CD4-positive, alpha-beta T cell treated with Interleukin-10 for 1 hour (primary cell): ENCODE results near the gene PARD3B.
"Not testable (repeated sequence)": the region's sequence is repeated elsewhere in the genome, so short reads cannot be mapped to it uniquely, and the experiment has no call there.

ENCODE experiments used
- DNase-seq: peaks from one replicate; pipeline ENCODE4 v3.0.0-alpha.2; 2020

Gene PARD3B

DNA sequence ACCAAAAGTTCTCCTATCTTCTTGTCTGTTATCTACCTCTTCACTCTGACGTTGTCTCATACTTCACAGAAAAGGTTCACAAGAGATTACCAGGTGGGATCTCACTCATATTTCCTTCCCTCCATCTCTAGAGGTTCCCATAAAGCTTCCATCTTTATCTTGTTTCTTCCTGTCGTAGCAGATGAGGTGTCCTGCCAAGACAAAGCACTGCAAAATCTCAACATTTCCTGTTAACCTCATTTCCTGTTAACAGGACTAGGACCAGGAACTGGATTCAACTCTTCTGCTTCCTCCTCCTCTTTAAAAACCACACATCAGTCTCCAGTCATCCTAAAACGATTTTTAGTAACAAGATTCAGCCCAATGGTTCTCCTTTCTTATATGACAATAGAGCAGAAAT is 624.2 kb downstream of the PARD3B start:
- no peak for DNase-seq

DNA sequence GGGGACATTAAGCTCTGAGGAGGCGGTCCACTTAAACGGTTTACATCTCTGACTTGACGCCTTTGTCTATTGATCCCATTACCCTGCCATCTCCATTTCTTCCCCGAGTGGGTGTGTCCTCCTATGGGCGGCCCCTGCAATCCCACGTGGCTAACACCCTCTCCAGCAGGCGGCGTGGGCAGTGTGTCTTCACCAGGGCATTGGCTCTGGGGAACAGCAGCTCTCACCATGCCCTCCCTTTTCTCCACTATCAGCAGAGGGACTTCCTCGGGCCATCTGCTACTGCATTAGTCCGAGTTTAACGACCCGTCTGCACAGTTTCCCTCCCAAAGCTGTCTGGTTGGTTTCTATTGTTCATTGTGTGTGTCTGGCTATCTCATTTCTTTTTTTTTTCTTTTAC is 625.1 kb downstream of the PARD3B start:
- DNase-seq = no peak

DNA sequence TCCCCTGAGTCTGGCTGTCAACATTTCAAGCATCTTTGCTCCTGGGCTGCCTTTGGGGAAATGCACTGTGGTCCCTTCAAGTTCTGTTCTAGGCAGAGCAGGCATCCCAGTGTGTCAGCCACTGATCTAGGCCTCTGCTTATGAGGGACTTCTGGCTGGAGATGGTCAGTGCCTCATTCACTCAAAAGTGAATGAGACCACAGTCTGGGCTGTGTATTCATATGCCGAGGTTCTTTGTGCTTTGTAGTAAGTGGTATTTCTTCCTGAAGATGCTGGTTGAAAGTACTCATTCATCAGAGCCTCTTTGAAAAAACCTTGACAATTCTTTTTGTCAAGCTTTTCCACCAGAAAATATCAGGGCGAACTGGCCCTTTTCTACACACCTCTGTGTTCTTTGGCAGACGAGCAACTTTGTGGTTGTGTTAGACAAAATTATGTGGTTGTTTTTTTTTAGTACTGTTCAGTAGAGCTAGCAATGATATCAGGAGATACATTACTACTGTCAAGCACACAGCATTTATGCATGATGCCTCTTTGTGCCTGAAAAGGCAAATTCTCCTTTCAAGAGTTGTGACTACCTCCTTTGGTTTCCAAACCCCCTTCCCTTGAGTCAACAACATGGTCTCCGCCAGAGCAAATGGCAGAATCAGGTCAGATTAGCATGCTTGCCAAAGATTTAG is 626.1 kb downstream of the PARD3B start:
- no peak for DNase-seq

DNA sequence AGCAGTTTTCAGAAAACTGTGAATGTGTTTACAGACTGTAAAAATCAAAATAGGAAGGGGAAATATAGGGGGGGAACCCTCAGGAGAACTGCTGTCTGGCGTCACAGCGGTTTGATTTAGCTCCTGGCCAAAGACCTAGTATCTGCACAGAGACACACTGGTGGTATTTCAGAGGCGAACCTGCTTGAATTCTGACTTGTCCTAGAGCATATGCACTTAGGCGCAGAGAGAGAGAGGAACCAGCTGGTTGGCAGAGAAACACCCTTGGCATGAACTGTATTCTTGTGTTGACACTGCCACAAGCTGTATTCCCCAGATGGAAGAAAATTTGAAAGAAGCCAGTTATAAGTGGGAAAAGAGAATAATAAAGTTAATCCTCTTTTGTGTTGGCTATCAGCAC is 630.6 kb downstream of the PARD3B start:
- no peak for DNase-seq

DNA sequence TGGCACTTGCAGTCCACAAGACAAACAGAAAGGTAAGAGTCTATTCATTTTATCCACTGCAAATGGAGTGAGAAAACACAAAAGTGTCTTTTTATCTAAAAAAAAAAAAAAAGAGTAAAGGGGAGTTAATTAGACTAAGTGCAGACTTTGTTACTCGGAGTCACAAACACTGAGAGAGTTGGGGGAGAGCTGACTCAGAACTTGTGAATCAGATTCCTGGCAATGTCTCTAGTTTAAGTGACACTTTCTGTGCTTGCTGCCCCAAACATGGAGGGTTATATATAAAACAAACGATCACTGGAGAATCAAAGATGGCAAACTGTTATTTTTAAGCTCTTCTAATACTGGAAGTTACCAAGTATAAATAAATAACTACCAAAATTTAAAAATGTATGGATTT is 631.3 kb downstream of the PARD3B start:
- DNase-seq = no peak

DNA sequence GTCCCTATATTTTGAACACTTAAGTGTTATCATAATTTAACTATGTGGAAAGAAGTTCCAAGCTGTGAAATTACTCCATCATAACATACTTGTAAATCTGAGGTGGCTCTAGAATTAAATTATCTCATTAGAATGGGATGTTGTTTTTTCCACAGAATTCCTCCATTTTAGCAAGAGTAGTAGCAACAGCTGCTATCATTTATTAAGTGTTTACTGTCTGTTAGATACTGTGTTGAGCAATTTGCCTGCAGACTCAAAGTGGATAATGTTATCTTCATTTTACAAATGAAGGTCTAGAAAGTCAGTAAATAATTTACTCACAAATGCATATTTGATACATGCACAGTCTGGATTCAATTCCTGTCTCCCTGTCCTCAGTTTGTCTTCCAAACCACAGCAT is 632.3 kb downstream of the PARD3B start:
- no peak for DNase-seq

DNA sequence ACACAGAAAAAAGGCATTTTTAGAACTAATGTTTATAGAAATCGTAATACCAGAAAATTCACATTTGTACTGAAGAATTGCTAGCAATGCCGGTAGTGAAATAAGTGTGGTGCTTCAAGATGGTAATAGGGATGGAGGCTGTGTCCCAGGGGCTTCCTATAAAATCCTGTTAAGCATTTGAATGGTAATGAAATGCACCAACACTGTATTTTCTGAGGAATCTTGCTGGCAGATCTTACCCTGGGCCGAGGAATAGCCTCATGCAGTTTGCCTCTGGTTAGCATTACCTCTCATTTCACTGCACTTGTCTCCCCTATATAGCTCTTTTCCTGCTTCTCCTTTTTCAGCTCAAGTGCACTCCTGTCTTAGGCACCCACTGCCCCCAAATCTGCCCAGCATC is 635.5 kb downstream of the PARD3B start:
- no peak for DNase-seq

DNA sequence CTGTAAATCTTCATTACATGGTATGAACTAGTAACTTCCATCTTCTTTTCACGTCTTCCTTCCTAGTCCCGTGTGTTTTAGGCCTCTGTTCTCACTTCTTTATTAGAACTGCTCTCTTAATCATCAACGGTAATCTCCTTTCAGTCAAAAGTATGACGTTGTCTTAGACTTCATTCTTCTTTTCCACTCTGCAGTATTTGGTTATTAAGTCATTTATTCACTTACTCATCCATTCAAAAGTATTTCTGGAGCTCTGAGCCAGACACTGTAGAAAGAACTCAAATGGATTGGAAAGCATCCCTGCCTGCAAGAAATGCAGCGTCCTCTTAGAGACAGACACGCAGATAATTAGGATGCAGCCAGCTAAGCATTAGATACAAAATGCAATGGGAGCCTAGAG is 642.5 kb downstream of the PARD3B start:
- no peak for DNase-seq

DNA sequence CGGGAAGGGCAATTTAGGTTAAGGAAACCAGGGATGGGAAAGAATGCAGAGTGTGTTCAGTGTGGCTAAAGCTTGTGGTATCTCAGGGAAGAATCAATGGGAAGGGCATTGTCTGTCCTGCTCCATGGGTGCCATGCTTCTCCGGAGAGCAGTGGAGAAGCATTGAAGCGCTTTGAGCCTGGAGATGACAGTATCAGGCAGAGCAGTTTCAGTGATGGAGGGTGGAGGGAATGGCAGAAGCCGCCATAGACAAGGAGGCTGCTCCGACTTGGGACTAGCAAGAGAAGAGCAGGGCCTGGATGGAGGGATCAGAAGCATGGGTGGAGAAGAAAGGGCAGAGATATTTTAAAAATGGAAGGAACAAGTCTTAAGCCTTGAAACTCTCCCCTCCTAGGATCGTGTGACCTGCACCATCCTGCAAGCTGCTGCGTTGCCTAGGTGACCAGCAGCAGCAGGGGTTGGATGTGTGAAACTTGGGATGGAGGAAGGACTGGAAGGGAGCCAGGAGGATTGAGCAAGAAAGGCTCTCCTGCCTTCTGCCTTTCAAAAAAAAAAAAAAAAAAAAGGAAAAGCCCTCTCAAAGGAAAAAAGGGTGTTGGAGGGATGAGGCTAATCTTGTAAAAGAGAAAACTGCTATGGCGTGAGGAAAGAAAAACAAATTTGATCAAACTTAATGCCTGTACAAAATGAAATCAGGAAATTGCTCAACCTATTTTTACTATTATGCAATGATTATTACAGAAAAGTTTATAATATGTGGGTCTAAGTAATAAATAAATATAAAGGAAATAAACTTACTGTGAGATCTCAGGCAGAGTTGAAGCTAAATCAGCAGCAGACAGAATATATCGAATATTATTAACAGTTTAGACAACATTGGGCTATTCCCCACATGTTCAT is 643.2 kb downstream of the PARD3B start:
- no peak for DNase-seq

DNA sequence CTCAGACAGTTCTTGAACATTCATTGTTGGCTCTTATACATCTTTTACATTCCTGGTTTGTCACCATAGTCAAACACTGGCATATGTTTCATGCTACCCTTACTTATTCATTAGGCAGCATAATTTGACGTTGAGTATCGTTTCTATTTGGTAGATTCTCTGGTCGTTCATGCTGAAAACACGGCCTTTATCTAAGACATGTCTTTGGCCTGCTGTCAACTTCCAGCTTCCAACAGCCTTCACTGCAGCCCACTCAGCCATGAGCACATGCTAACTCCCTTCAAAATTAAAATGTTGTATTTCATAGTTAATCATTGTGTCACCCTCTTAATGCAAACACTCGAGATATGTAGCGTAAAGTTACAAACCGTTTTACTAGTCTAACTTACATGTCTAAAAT is 644.0 kb downstream of the PARD3B start:
- DNase-seq = no peak

DNA sequence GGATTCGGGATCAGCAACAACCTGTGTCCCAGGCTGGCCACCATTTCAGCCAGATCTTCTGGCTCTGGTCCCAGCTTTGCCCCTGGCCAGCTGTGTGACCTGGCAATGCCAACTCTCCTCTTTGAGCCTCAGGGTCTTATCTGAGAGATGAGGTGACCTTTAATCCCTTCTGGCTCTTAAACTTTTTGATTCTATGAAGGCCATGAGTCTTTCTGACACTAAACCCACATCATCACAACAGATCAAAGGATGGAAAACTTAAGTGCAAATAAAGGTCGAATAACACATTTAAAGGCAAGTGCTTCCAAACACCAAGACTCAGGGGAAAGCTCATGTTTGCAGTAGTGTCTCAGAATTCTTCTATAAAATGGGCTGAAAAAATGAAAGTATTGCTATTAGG is 645.3 kb downstream of the PARD3B start:
- DNase-seq = no peak

DNA sequence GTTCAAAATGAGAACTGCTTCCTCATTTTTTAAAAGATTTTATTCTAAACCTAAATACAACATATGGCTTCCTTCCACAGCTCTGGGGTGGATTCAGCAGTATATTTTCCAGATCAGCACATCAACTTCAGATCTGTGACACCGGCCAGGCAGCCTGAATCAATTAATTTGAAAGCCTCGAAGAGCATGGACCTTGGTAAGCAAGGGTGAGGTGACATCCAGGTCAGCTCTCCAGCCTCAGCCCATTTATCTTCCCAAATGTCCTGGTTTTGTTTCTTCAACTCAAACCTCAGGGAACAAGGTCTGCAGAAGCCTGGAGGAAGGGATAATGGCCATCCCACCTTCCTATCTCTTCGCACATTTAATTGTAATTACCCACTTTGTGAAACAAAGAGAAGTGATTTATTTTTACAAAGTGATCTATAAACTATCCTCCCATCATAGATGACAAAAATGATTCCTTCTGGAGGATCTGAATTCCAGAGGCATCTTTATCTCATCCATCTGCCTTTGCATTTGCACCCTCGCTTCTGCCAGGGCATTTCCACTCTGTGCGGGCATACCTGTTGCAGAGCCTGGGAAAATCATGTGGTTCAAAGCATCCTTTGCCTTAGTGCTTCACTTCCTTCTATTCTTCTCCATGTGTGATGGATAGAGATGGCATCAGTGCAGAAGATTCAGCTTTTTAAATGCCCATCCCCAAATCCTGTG is 648.0 kb downstream of the PARD3B start:
- DNase-seq = no peak

DNA sequence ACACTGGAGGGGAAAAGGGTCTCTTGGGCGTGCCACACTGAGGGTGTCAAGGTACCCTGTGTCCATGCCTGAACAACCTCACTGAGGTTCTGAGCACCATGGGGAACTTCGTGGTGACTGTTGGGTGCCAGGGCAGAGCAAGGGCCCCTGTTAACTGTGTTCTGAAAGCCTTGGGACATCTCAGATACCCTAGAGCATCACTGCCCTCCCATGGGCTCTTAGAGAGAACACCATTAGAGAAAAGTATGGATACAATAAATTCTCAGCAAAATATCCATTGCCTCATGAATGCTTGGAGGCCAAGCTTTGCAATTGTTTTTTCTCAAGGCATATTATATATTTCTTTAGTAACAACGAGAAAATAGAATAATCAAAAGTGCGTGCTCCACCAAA is 648.6 kb downstream of the PARD3B start:
- DNase-seq = peak; percentile 0

DNA sequence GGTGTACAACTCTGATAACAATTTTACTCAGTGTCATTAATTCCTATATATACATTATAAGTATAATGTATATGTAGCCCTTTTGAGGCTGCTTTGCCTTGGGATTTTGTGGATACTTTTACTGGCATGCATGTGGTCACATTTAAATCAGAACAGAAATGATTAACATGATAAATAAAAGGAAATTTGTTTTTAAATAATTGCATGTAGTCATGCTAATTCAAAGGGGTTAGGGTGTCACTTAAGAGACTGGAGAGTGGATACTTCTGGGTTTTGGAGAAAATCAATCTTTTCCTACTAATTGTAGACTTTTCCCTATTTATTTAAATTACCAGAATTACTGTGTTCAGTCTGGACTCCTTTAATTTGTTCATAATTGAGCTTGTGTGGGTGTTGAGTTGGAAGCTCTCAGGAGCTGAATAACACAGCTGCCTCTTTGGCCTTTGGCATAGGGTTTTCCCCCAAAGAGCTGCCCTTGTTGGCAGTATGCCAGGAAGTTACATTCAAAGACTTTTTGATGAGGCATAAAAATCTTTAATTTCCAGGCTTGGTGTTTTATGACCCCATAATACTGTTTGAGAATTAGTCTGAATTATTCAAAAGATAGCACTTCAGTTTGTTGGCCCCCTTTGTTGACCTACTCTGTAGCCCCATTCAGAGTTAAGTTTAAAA is 652.3 kb downstream of the PARD3B start:
- peak; percentile 24 for DNase-seq

DNA sequence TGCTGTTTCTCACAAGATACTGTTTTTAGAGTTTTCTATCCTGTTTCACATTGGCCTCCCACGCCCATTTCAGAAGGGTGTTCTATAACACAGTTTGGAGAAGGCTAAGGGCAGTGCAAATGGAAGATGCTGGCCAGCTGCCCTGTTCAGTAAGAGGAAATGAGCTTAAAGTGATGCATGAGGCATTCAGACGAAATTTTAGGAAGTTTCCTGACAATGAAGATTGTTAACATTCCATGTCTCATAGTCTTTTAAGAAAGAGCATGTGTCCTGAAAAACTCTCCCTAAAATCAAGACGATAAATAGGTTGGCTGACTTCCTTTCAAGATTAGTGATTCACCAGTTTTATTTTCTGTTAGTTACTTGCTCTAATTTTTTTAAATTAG is 652.9 kb downstream of the PARD3B start:
- no peak for DNase-seq

DNA sequence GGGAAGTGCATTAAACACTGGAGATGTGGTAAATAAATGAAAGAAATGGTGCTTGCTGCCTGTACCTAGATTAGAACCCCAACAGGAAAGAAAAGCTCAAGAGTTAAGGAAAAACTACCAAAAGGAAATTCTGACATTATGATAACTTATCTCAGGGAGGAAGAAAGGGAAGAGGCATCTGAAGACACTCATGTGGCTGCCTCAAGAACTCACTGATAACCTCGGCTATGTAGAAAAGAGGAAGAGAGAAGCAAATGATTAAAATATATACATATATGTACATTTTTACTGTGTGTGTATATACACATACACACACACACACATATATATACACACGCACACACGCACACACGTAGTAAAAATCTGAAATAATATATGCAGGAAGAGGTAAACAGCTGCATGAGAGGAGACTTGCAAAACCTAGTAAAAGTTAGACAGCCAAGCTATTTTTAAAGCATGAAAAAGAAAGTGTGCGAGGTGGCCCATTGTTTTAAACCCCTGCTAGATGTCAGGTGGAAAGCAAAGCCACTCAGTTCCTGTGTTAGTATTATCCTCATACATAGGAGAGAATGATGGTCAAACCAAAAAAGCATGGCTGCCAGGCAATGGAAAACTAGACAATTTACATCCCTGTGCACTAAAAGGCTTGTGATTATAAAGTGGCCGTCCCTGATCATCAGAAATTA is 654.0 kb downstream of the PARD3B start:
- DNase-seq = no peak

DNA sequence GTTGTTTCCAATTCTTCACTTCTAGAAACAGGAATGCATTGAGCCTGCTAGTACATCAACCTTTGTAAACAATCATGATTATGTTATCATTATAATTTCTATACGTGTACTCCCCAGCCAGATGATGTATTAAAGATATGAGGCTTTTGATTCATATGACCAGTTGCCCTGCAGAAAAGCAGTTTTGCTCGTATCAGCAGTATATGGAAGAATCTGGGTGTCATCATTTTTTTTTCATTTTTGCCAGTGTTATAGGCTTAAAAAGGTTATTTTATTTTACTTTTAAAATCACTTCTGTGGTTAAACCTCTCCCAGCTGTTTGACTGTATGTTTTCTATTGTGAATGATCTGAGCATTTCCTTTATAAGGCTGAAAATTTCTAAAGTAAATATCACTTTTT is 665.2 kb downstream of the PARD3B start:
- DNase-seq = no peak

DNA sequence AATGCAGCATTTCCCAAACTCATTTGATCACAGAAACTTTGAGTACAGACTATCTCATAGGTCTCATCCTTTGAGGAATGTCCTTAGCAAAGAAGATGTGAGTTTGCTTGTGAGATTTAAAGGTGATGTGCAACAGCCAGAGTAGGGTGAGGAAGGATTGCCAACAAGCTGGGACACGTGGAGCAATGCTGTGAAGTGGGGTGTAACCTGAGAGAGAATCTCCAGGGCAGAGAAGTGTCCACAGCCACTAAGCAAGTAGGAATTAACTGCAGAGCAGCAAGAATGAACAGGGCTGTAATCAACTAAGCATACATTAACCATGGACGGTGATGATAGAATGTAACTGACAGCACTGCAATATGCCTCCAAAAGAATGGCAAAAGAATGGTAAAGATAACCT is 667.1 kb downstream of the PARD3B start:
- no peak for DNase-seq

DNA sequence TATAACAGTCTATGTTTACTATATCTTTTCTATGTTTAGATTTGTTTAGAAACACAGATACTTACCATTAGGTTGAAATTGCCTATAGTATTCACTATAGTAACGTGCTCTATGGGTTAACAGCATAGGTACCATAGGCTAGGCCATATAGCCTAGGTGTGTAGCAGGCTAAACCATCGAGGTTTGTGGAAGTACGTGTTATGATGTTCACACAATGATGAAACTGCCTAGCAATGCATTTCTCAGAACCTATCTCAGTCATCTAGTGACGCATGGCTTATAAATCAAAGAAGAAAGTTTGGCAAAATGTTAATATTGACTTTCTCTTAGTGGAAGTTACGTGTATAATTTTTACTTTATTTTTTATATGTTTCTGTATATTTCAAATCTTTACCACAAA is 670.8 kb downstream of the PARD3B start:
- no peak for DNase-seq

DNA sequence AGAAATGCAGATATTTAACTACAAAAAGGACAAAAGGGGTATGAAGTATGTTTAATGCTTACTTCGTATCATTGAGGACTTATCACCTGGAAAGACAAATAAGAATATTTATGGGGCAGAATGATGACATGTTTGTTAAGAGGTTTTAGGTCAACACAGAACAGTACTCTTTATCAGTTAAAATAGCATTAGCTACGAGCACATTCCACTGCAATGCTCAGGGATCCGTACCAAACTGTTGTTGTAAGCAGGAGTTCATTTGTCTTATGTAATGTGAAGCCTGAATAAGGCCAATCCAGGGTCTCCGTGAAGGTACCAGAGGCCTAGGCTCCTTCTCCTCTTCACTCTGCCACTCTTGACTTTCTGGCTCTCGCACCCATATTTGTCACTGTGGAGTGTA is 671.3 kb downstream of the PARD3B start:
- no peak for DNase-seq

DNA sequence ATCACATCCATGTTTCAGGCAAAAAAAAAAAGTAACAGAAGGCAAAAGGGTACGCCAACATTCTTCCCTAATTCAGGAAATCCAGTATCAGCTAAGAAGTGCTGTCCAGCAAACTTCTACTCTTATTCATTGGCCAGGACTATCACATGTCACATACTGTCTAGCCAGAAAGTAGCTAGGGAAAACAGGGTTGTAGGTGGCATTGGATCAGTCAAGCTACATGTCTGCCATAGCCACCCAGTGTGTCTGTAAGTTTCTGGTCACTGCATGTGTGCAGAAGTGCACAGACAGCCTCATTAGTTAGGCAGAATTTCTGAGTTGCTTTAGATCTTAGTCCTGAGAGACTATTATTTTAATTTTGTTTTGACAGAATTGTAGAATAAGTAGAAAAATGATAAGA is 671.7 kb downstream of the PARD3B start:
- no peak for DNase-seq

DNA sequence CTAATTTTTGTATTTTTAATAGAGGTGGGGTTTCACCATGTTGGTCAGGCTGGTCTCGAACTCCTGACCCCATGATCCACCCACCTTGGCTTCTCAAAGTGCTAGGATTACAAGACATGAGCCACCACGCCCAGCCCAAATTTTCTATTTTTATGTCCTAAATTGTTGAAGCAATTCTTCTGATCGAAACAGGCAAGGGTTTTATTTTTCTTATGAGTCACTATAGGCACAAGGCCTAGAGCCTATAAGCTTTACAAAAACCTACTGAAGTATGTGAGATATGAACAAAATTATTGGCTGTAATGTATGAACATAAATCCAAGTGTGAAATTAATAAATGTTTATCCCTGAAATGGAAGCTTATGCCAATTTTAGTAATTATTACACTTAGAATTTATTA is 672.8 kb downstream of the PARD3B start:
- DNase-seq = no peak

DNA sequence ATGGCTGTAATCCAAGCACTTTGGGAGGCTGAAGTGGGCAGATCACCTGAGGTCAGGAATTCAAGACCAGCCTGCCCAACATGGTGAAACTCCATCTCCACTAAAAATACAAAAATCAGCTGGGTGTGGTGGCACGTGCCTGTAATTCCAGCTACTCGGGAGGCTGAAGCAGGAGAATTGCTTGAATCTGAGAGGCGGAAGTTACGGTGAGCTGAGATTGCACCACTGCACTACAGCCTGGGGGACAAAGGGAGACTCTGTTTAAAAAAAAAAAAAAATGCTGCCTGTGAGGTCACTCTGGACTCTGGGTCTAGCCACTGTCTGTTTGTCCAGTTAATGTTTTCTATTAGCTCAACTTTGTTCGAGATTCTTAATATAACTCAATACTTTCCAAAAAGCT is 673.5 kb downstream of the PARD3B start:
- DNase-seq = not testable (repeated sequence)
